HepG2 (cell line): Measurements from ENCODE around the gene TNFSF9. TPM values are rescaled to one million over a fixed set of nuclear protein-coding genes. Genes with fewer than 3 reads are reported as not detected.

ENCODE experiments used
- ARNTL ChIP-seq: sonication (generic); formaldehyde crosslinking; IDR thresholded peaks from 2 replicates; pipeline ENCODE4 v1.4.0; 2020; ENCODE audit warnings: mild to moderate bottlenecking, missing genetic modification reagents
- ATAD3A ChIP-seq: sonication (generic); formaldehyde crosslinking; IDR thresholded peaks from 2 replicates; pipeline ENCODE4 v1.4.0; 2020; ENCODE audit warnings: missing genetic modification reagents
- CC2D1A ChIP-seq: sonication (generic); formaldehyde crosslinking; IDR thresholded peaks from 2 replicates; pipeline ENCODE4 v1.8.1; 2023; ENCODE audit warnings: mild to moderate bottlenecking, missing genetic modification reagents
- FIP1L1 ChIP-seq: fragments of 200-400 bp; formaldehyde crosslinking; IDR thresholded peaks from 2 replicates; pipeline ENCODE4 v1.6.1; 2018; ENCODE audit warnings: low read depth, mild to moderate bottlenecking, low read length, moderate library complexity, borderline replicate concordance; ENCODE audit not compliant: insufficient read depth
- FOSL1 ChIP-seq: sonication (generic); formaldehyde crosslinking; IDR thresholded peaks from 2 replicates; pipeline ENCODE4 v1.9.0; 2021; ENCODE audit warnings: missing genetic modification reagents, borderline replicate concordance
- FOXA3 ChIP-seq: IDR thresholded peaks from 2 replicates; pipeline ENCODE4 v1.6.1; 2016; ENCODE audit warnings: missing genetic modification reagents, missing compliant biosample characterization
- JUNB ChIP-seq: sonication (generic); formaldehyde crosslinking; IDR thresholded peaks from 2 replicates; pipeline ENCODE4 v1.8.0; 2022; ENCODE audit warnings: missing genetic modification reagents, mild to moderate bottlenecking, borderline replicate concordance
- MEIS1 ChIP-seq: sonication (generic); formaldehyde crosslinking; IDR thresholded peaks from 2 replicates; pipeline ENCODE4 v1.9.0; 2021; ENCODE audit warnings: mild to moderate bottlenecking, missing genetic modification reagents, moderate library complexity, borderline replicate concordance
- PHF20 ChIP-seq: sonication (generic); formaldehyde crosslinking; IDR thresholded peaks from 2 replicates; pipeline ENCODE4 v1.5.0; 2020; ENCODE audit warnings: mild to moderate bottlenecking, missing genetic modification reagents
- REL ChIP-seq: sonication (generic); formaldehyde crosslinking; conservative IDR thresholded peaks from 2 replicates; pipeline ENCODE4 v1.8.0; 2022; ENCODE audit warnings: mild to moderate bottlenecking, missing genetic modification reagents, moderate library complexity
- SKI ChIP-seq: fragments of 450-650 bp; IDR thresholded peaks from one replicate; pipeline ENCODE4 v1.6.1; 2018; ENCODE audit warnings: mild to moderate bottlenecking; ENCODE audit not compliant: partially characterized antibody
- TEAD2 ChIP-seq: sonication (generic); formaldehyde crosslinking; IDR thresholded peaks from 2 replicates; pipeline ENCODE4 v1.9.0; 2021; ENCODE audit warnings: missing genetic modification reagents
- ZNF678 ChIP-seq: sonication (generic); formaldehyde crosslinking; IDR thresholded peaks from 2 replicates; pipeline ENCODE4 v1.4.0; 2020; ENCODE audit warnings: mild to moderate bottlenecking, missing genetic modification reagents
- ZNF724P ChIP-seq: sonication (generic); formaldehyde crosslinking; IDR thresholded peaks from 2 replicates; pipeline ENCODE4 v1.8.0; 2022; ENCODE audit warnings: missing genetic modification reagents, borderline replicate concordance
- ZNF772 ChIP-seq: sonication (generic); formaldehyde crosslinking; IDR thresholded peaks from 2 replicates; pipeline ENCODE4 v1.5.0; 2020; ENCODE audit warnings: mild to moderate bottlenecking, missing genetic modification reagents
- polyA plus RNA-seq, 8 experiments: library from polyadenylated mRNA; depleted of rRNA in 3 of 8; stranded (reverse) in 7 of 8; unstranded in 1 of 8; fragments of >200 nt; fragmentation: Illumina TruSeq in 4 of 8; extraction: Trizol in 4 of 8; gene quantifications; 2 replicates each; pipeline versions ENCODE4 v1.2.1 to v1.2.3, GENCODE V29; 2011 to 2016; ENCODE audit warnings: low read depth in 4 of 8, missing spikeins in 1 of 8, mixed read lengths in 1 of 8; ENCODE audit not compliant: insufficient read depth in 1 of 8
- total RNA-seq, 5 experiments: library from RNA; depleted of rRNA; stranded (reverse); fragments of >200 nt; fragmentation: Illumina TruSeq; extraction: Trizol; gene quantifications; 2 replicates each; pipeline ENCODE4 v1.2.3, GENCODE V29; 2016; ENCODE audit warnings: low read depth in 1 of 5
- TF ChIP-seq, protein P1 (sequence below): sonication (generic); formaldehyde crosslinking; IDR thresholded peaks from 2 replicates; pipeline ENCODE4 v1.4.0; 2020; ENCODE audit warnings: missing genetic modification reagents
- TF ChIP-seq, protein P2 (sequence below): sonication (generic); formaldehyde crosslinking; IDR thresholded peaks from 2 replicates; pipeline ENCODE4 v1.4.0; 2020; ENCODE audit warnings: missing genetic modification reagents
- TF ChIP-seq, protein P3 (sequence below): sonication (generic); formaldehyde crosslinking; conservative IDR thresholded peaks from 2 replicates; pipeline ENCODE4 v1.8.0; 2022; ENCODE audit warnings: missing genetic modification reagents
- TF ChIP-seq, protein P4 (sequence below): sonication (generic); formaldehyde crosslinking; IDR thresholded peaks from 2 replicates; pipeline ENCODE4 v1.4.0; 2020; ENCODE audit warnings: missing genetic modification reagents
- TF ChIP-seq, protein P5 (sequence below): IDR thresholded peaks from 2 replicates; pipeline ENCODE4 v1.6.1; 2018; ENCODE audit warnings: missing genetic modification reagents

The TNFSF9 gene
- total and polyA plus RNA-seq, 2 of the 13 experiments (the other 11 are each of a cell fraction or from before 2014, with no cell fraction given), result 1.0 to 1.8 TPM

DNA sequence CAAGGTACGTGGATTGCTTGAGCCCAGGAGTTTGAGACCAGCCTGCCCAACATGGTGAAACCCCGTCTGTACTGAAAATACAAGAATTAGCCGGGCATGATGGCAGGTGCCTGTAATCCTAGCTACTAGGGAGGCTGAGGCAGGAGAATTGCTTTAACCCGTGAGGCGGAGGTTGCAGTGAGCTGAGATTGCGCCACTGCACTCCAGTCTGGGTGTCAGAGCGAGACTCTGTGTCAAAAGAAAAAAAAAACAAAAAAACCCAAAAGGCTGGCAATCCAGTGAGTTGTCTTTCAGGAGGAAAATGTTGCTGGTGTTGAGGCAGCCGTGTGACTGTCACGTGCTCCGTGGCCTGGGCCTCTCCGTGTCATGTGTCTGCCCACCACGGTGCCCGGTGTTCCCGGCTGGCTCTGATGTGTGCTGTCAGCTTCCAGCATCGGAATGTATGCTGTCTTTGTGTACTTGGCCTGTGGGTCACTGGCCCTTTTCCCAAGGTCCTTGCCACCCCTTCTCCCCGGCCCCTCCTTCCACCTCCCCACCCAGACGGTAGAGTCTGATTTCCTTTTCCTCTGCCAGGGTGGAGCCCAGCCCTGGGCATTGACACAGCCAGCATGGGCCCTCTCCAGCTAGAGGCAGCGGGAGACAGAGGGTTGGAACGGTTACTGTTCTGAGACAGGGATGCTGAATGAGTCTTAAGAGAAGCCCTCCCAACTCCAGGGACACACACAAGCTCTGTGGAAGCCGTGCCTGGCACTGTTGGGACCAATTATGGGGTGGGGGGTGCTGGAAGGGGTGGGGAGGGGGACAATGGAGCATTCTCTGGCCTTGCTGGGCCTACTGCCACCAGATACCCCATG lies 21.5 kb upstream of the TNFSF9 start (continued):
- TF ChIP-seq ZNF724P (no peak), FOSL1 (CRISPR knock-in tag) (no peak), SKI (peak; percentile 68), ARNTL (CRISPR knock-in tag) (peak; percentile 81), REL (no peak), FIP1L1 (no peak), MEIS1 (CRISPR knock-in tag) (peak; percentile 22; the same call in 1 of the 2 replicates), ATAD3A (CRISPR knock-in tag) (no peak), CC2D1A (CRISPR knock-in tag) (no peak), FOXA3 (CRISPR knock-in tag) (peak; percentile 88), ZNF678 (CRISPR knock-in tag) (no peak), JUNB (CRISPR knock-in tag) (no peak), ZNF772 (CRISPR knock-in tag) (peak; percentile 59; the same call in 1 of the 2 replicates), PHF20 (no peak), TEAD2 (CRISPR knock-in tag) (no peak)
- TF ChIP-seq, protein P1, sequence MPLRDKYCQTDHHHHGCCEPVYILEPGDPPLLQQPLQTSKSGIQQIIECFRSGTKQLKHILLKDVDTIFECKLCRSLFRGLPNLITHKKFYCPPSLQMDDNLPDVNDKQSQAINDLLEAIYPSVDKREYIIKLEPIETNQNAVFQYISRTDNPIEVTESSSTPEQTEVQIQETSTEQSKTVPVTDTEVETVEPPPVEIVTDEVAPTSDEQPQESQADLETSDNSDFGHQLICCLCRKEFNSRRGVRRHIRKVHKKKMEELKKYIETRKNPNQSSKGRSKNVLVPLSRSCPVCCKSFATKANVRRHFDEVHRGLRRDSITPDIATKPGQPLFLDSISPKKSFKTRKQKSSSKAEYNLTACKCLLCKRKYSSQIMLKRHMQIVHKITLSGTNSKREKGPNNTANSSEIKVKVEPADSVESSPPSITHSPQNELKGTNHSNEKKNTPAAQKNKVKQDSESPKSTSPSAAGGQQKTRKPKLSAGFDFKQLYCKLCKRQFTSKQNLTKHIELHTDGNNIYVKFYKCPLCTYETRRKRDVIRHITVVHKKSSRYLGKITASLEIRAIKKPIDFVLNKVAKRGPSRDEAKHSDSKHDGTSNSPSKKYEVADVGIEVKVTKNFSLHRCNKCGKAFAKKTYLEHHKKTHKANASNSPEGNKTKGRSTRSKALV (CRISPR knock-in tag), result 0 out of 2 replicates have a peak, but pooled peaks have one; percentile 24
- TF ChIP-seq, protein P2, sequence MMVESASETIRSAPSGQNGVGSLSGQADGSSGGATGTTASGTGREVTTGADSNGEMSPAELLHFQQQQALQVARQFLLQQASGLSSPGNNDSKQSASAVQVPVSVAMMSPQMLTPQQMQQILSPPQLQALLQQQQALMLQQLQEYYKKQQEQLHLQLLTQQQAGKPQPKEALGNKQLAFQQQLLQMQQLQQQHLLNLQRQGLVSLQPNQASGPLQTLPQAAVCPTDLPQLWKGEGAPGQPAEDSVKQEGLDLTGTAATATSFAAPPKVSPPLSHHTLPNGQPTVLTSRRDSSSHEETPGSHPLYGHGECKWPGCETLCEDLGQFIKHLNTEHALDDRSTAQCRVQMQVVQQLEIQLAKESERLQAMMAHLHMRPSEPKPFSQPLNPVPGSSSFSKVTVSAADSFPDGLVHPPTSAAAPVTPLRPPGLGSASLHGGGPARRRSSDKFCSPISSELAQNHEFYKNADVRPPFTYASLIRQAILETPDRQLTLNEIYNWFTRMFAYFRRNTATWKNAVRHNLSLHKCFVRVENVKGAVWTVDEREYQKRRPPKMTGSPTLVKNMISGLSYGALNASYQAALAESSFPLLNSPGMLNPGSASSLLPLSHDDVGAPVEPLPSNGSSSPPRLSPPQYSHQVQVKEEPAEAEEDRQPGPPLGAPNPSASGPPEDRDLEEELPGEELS (CRISPR knock-in tag), result peak; percentile 53; the same call in 1 of the 2 replicates
- TF ChIP-seq, protein P3, sequence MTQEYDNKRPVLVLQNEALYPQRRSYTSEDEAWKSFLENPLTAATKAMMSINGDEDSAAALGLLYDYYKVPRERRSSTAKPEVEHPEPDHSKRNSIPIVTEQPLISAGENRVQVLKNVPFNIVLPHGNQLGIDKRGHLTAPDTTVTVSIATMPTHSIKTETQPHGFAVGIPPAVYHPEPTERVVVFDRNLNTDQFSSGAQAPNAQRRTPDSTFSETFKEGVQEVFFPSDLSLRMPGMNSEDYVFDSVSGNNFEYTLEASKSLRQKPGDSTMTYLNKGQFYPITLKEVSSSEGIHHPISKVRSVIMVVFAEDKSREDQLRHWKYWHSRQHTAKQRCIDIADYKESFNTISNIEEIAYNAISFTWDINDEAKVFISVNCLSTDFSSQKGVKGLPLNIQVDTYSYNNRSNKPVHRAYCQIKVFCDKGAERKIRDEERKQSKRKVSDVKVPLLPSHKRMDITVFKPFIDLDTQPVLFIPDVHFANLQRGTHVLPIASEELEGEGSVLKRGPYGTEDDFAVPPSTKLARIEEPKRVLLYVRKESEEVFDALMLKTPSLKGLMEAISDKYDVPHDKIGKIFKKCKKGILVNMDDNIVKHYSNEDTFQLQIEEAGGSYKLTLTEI (CRISPR knock-in tag), result no peak
- TF ChIP-seq, protein P4, sequence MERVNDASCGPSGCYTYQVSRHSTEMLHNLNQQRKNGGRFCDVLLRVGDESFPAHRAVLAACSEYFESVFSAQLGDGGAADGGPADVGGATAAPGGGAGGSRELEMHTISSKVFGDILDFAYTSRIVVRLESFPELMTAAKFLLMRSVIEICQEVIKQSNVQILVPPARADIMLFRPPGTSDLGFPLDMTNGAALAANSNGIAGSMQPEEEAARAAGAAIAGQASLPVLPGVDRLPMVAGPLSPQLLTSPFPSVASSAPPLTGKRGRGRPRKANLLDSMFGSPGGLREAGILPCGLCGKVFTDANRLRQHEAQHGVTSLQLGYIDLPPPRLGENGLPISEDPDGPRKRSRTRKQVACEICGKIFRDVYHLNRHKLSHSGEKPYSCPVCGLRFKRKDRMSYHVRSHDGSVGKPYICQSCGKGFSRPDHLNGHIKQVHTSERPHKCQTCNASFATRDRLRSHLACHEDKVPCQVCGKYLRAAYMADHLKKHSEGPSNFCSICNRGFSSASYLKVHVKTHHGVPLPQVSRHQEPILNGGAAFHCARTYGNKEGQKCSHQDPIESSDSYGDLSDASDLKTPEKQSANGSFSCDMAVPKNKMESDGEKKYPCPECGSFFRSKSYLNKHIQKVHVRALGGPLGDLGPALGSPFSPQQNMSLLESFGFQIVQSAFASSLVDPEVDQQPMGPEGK (CRISPR knock-in tag), result peak; percentile 44; the same call in 1 of the 2 replicates
- TF ChIP-seq, protein P5, sequence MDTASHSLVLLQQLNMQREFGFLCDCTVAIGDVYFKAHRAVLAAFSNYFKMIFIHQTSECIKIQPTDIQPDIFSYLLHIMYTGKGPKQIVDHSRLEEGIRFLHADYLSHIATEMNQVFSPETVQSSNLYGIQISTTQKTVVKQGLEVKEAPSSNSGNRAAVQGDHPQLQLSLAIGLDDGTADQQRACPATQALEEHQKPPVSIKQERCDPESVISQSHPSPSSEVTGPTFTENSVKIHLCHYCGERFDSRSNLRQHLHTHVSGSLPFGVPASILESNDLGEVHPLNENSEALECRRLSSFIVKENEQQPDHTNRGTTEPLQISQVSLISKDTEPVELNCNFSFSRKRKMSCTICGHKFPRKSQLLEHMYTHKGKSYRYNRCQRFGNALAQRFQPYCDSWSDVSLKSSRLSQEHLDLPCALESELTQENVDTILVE, result peak; percentile 45; the same call in 1 of the 2 replicates
